Spleen (tissue), 7 donors: Measurements from ENCODE around the gene UQCR11.
A peak's percentile ranks its signal among the peaks of the same experiment; 100 is the strongest.

Experiments
- POLR2A ChIP-seq, 3 donors: fragments of 450-650 bp; IDR thresholded peaks; one replicate each; pipeline ENCODE4 v1.5.1; 2017; ENCODE audit warnings: antibody characterized with exemption in 3 of 3, mild to moderate bottlenecking in 1 of 3
- POLR2AphosphoS5 ChIP-seq, 3 donors: sonication (generic); formaldehyde crosslinking; IDR thresholded peaks; one replicate each; pipeline ENCODE4 v1.5.1; 2017; ENCODE audit warnings: antibody characterized with exemption in 3 of 3
- TF ChIP-seq, protein P1 (sequence below), 11 experiments: fragments of 200-600 bp in 7 of 11; fragments of 450-650 bp in 4 of 11; sonication (generic) in 4 of 11; IDR thresholded peaks in 8 of 11; conservative IDR thresholded peaks in 3 of 11; 1 replicate in 7 of 11; 2 replicates in 4 of 11; pipeline versions ENCODE4 v1.4.0 to v1.8.0; 2016 to 2021; ENCODE audit warnings: antibody characterized with exemption in 11 of 11, inconsistent platforms in 4 of 11, mild to moderate bottlenecking in 1 of 11
- donor health status: DM: no; HTN: no; CAD: no; lungs with moderate emphysema.
- donor health status: DM: no; HTN: no; CAD: no.
- donor health status: DM: no; HTN: no; CAD: no.

DNA sequence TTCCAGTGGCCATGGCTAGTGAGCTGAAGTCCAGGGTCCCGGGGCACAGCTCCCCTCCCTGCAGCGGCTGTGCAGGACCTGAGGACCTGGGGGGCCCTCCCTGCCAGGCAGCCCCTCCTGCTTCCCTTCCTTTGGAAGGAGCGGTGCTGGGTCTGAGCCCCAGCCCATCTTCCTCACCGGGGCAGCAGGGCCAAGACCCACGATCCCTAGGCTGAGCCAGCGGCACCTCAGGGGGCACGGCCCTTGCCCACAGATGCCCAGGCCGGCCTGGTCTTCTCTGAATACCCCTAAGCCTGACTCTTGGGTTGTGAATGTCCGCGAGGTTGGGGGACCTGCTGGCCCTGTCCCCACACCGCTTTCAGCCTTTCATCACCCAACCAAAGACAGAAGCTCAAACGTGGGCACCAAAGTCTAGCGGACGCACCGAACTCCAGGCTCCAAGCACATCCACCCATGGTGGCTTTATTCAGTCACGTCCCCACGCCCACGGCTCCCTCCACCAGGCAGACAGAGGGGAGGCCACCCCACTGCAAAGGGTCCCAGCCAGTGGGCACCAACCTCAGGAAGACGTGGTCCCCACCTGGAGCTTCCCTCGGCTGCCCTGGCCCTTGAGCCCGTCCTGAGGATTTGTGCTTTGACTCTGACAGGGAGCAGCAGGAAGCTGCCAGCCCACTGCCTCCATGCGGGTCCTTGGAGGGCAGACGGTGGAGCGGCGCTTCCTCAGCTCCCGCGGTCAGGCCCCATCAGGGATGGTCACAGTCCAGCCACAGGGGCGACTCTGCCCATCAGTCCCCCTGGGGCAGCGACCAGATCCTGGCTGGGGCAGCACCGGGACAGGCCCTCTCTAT, 28.8 kb downstream of the UQCR11 start:
- TF ChIP-seq, protein P1, sequence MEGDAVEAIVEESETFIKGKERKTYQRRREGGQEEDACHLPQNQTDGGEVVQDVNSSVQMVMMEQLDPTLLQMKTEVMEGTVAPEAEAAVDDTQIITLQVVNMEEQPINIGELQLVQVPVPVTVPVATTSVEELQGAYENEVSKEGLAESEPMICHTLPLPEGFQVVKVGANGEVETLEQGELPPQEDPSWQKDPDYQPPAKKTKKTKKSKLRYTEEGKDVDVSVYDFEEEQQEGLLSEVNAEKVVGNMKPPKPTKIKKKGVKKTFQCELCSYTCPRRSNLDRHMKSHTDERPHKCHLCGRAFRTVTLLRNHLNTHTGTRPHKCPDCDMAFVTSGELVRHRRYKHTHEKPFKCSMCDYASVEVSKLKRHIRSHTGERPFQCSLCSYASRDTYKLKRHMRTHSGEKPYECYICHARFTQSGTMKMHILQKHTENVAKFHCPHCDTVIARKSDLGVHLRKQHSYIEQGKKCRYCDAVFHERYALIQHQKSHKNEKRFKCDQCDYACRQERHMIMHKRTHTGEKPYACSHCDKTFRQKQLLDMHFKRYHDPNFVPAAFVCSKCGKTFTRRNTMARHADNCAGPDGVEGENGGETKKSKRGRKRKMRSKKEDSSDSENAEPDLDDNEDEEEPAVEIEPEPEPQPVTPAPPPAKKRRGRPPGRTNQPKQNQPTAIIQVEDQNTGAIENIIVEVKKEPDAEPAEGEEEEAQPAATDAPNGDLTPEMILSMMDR (IDR thresholded peaks at IDR 0.05 in 8 of 11, conservative IDR thresholded peaks at IDR 0.05 in 3 of 11), result no peak
- TF ChIP-seq POLR2A (IDR thresholded peaks at IDR 0.05) (no peak), POLR2AphosphoS5 (IDR thresholded peaks at IDR 0.05) (peak in 1 of 3 donors; percentile 41)
